Measurements from ENCODE around the gene FAT3. TPM values are rescaled to one million over a fixed set of nuclear protein-coding genes. Genes with fewer than 3 reads are reported as not detected.

FAT3 gene
- total RNA-seq, 1 experiment from 2014 or later: 3.4 TPM

- ChIA-PET CTCF (no interaction called here), POLR2A (ENCODE audit: unreplicated experiment) (no interaction called here)
These were observed 39.7 kb downstream of the FAT3 start for GRCh38 chr11:92264350-92264749.

GRCh38 chr11:92266806-92267205 lies 42.2 kb downstream of the FAT3 start:
- no peak overlapping the region for H3K4me3 ChIP-seq
- H3K4me2 ChIP-seq: no peak overlapping the region
- no peaks in the 10 kb centered on the region for H3K36me3 ChIP-seq (ENCODE audit: low read depth)
- H3K27me3 ChIP-seq (ENCODE audit: insufficient read depth, low read depth): no peaks in the 10 kb centered on the region
- TF ChIP-seq EZH2 (IDR thresholded peaks at IDR 0.05; ENCODE audit: low read depth): no peak
- TF ChIP-seq, protein P1, sequence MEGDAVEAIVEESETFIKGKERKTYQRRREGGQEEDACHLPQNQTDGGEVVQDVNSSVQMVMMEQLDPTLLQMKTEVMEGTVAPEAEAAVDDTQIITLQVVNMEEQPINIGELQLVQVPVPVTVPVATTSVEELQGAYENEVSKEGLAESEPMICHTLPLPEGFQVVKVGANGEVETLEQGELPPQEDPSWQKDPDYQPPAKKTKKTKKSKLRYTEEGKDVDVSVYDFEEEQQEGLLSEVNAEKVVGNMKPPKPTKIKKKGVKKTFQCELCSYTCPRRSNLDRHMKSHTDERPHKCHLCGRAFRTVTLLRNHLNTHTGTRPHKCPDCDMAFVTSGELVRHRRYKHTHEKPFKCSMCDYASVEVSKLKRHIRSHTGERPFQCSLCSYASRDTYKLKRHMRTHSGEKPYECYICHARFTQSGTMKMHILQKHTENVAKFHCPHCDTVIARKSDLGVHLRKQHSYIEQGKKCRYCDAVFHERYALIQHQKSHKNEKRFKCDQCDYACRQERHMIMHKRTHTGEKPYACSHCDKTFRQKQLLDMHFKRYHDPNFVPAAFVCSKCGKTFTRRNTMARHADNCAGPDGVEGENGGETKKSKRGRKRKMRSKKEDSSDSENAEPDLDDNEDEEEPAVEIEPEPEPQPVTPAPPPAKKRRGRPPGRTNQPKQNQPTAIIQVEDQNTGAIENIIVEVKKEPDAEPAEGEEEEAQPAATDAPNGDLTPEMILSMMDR (conservative IDR thresholded peaks at IDR 0.05): no peak
- H3K79me2 ChIP-seq (ENCODE audit: low read depth): no peaks in the 10 kb centered on the region
- POLR2A ChIA-PET (ENCODE audit: unreplicated experiment): no interaction called here
- H4K20me1 ChIP-seq (ENCODE audit: insufficient read depth): no peaks in the 10 kb centered on the region
- 0 out of 2 replicates have a peak, but pooled peaks cover 9% of the 10 kb centered on the region for H3K9me3 ChIP-seq (ENCODE audit: insufficient read depth, low read depth)
- CTCF ChIA-PET: interaction anchor here (0.6 kb wide), 1 partner anchor 79 kb away, joined by 3 read pairs; no protein-coding TSS in a partner anchor
- H3K4me1 ChIP-seq (replicated peaks; ENCODE audit: insufficient read depth): peaks cover 32% of the 10 kb centered on the region
- H3F3A ChIP-seq (ENCODE audit: insufficient read depth, low read depth): peaks cover 21% of the 10 kb centered on the region
- peak overlapping the region; percentile 98; the same call in 1 of the 2 replicates for H3K27ac ChIP-seq
- H2AFZ ChIP-seq: no peak overlapping the region
- BruUV-seq (replicated peaks): no TSS peak
- no peak for DNase-seq
- intact Hi-C loops (cut with micrococcal nuclease; ENCODE audit: unreplicated experiment): no loop called here
- H3K9me2 ChIP-seq (ENCODE audit: insufficient read depth): no peaks in the 10 kb centered on the region

More at GRCh38 chr11:92264350-92264749, 39.7 kb downstream of the FAT3 start:
- Histone ChIP-seq H4K20me1 (ENCODE audit: insufficient read depth) (no peaks in the 10 kb centered on the region), H2AFZ (no peak overlapping the region), H3K27ac (no peak overlapping the region), H3K9me3 (ENCODE audit: insufficient read depth, low read depth) (0 out of 2 replicates have a peak, but pooled peaks cover 6% of the 10 kb centered on the region), H3F3A (ENCODE audit: insufficient read depth, low read depth) (peaks cover 16% of the 10 kb centered on the region), H3K27me3 (ENCODE audit: insufficient read depth, low read depth) (no peaks in the 10 kb centered on the region), H3K4me3 (no peak overlapping the region), H3K4me1 (replicated peaks; ENCODE audit: insufficient read depth) (peaks cover 21% of the 10 kb centered on the region), H3K36me3 (ENCODE audit: low read depth) (no peaks in the 10 kb centered on the region), H3K79me2 (ENCODE audit: low read depth) (no peaks in the 10 kb centered on the region), H3K4me2 (no peak overlapping the region), H3K9me2 (ENCODE audit: insufficient read depth) (no peaks in the 10 kb centered on the region)
- intact Hi-C loops (cut with micrococcal nuclease; ENCODE audit: unreplicated experiment): no loop called here
- TF ChIP-seq EZH2 (IDR thresholded peaks at IDR 0.05; ENCODE audit: low read depth): no peak
- TF ChIP-seq, protein P1 (conservative IDR thresholded peaks at IDR 0.05): no peak
- no peak for DNase-seq
- no TSS peak for BruUV-seq (replicated peaks)

DNA sequence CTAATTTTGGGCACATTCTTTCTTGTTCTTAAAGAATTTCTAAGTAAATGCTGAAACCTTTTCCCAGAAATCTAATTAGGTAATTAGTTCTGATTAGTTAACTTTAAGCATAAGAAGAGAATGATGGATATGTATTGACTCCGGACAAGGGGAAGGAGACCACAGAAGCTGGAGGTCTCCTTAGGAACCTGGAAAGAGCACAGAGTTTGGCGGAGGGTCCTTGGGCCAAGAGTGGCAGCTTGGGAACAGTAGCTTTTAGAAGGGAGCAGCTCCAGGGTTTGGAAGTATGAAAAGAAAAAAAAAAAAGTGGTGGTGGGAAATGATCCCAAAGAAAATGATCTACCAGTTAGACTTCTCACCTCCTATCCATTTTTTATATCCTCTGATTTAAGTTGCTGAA lies 42.7 kb downstream of the FAT3 start:
- H3K36me3 ChIP-seq (ENCODE audit: low read depth): no peaks in the 10 kb centered on the region
- no peaks in the 10 kb centered on the region for H4K20me1 ChIP-seq (ENCODE audit: insufficient read depth)
- POLR2A ChIA-PET (ENCODE audit: unreplicated experiment): interaction anchor here (0.6 kb wide), 1 partner anchor 90 kb away, joined by 4 read pairs; no protein-coding TSS in a partner anchor
- H3K9me2 ChIP-seq (ENCODE audit: insufficient read depth): no peaks in the 10 kb centered on the region
- no peaks in the 10 kb centered on the region for H3K27me3 ChIP-seq (ENCODE audit: insufficient read depth, low read depth)
- H3K4me1 ChIP-seq (replicated peaks; ENCODE audit: insufficient read depth): peaks cover 32% of the 10 kb centered on the region
- 0 out of 2 replicates have a peak, but pooled peaks cover 9% of the 10 kb centered on the region for H3K9me3 ChIP-seq (ENCODE audit: insufficient read depth, low read depth)
- TF ChIP-seq, protein P1 (conservative IDR thresholded peaks at IDR 0.05): no peak
- no peak for TF ChIP-seq EZH2 (IDR thresholded peaks at IDR 0.05; ENCODE audit: low read depth)
- H3K27ac ChIP-seq: peak overlapping the region; percentile 98
- CTCF ChIA-PET: interaction anchor here (0.6 kb wide), 1 partner anchor 78 kb away, joined by 3 read pairs; no protein-coding TSS in a partner anchor
- intact Hi-C loops (cut with micrococcal nuclease; ENCODE audit: unreplicated experiment): no loop called here
- no peak overlapping the region for H3K4me3 ChIP-seq
- no peaks in the 10 kb centered on the region for H3K79me2 ChIP-seq (ENCODE audit: low read depth)
- H3F3A ChIP-seq (ENCODE audit: insufficient read depth, low read depth): peaks cover 21% of the 10 kb centered on the region
- no TSS peak for BruUV-seq (replicated peaks)
- no peak for DNase-seq
- no peak overlapping the region for H2AFZ ChIP-seq
- peak overlapping the region; percentile 12; the same call in 1 of the 2 replicates for H3K4me2 ChIP-seq

All from PC-9 (cell line).